Bone marrow (tissue), 2 donors: ENCODE measurements around the gene OTOA.
"Not testable (repeated sequence)": the region's sequence is repeated elsewhere in the genome, so short reads cannot be mapped to it uniquely, and the experiment has no call there.

ENCODE experiments used
- DNase-seq, 2 donors: peaks; one replicate each; lab custom pipeline; 2025; lab: John Stamatoyannopoulos, UW

Gene OTOA

GRCh38 chr16:21722771-21723455 is 59.1 kb downstream of the OTOA start:
- no peak for DNase-seq

GRCh38 chr16:21723532-21723931 is 59.8 kb downstream of the OTOA start:
- no peak for DNase-seq

GRCh38 chr16:21727344-21727743 is 63.6 kb downstream of the OTOA start:
- DNase-seq = no peak

GRCh38 chr16:21731233-21731632 is 67.5 kb downstream of the OTOA start:
- not testable (repeated sequence) for DNase-seq

- not testable (repeated sequence) for DNase-seq
Observed at GRCh38 chr16:21740637-21741036, 76.9 kb downstream of the OTOA start.

GRCh38 chr16:21756192-21757079 is 92.7 kb downstream of the OTOA start:
- DNase-seq = peak in 1 of 2 donors; percentile 2

- not testable (repeated sequence) for DNase-seq
Observed at GRCh38 chr16:21757080-21757671, 93.4 kb downstream of the OTOA start.

- DNase-seq = not testable (repeated sequence)
Observed at GRCh38 chr16:21768280-21768679, 104.5 kb downstream of the OTOA start.

- not testable (repeated sequence) for DNase-seq
Observed at GRCh38 chr16:21768810-21769209, 105.0 kb downstream of the OTOA start.

GRCh38 chr16:21769284-21769683 is 105.5 kb downstream of the OTOA start:
- DNase-seq = not testable (repeated sequence)

- DNase-seq = not testable (repeated sequence)
Observed at GRCh38 chr16:21770584-21770983, 106.8 kb downstream of the OTOA start.

GRCh38 chr16:21772547-21773206 is 108.9 kb downstream of the OTOA start:
- DNase-seq = not testable (repeated sequence)

GRCh38 chr16:21773207-21773553 is 109.4 kb downstream of the OTOA start:
- DNase-seq = not testable (repeated sequence)

- DNase-seq = not testable (repeated sequence)
Observed at GRCh38 chr16:21780525-21780924, 116.8 kb downstream of the OTOA start.

GRCh38 chr16:21790506-21790905 is 126.7 kb downstream of the OTOA start:
- not testable (repeated sequence) for DNase-seq

GRCh38 chr16:21793310-21793709 is 129.5 kb downstream of the OTOA start:
- not testable (repeated sequence) for DNase-seq

- not testable (repeated sequence) for DNase-seq
Observed at GRCh38 chr16:21798601-21799000, 134.8 kb downstream of the OTOA start.

- peak in 1 of 2 donors; percentile 33 for DNase-seq
Observed at GRCh38 chr16:21801538-21802374, 138.0 kb downstream of the OTOA start.

GRCh38 chr16:21802375-21802663 is 138.6 kb downstream of the OTOA start:
- DNase-seq = not testable (repeated sequence)
